ENCODE data around the gene ABCC6. TPM values are rescaled to one million over a fixed set of nuclear protein-coding genes. Genes with fewer than 3 reads are reported as not detected.

ABCC6 gene
- total RNA-seq, 2 experiments from 2014 or later, result not detected

DNA sequence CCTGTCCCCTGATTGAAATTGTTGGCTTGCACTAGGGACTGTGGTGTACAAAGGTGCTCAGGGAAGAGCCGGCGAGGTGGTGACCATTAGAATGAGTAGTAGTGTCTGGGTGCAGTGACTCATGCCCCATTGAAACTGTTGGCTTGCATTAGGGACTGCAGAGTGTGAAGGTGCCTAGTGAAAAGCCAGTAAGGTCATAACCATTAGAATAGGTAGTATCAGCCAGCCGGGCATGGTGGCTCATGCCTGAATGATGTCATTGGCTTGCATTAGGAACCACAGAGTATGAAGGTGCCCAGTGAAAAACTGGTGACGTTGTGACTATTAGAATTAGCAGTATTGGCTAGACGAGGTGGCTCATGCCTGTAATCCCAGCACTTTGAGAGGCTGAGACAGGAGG, 78.9 kb downstream of the ABCC6 start:
- peaks cover 16% of the 10 kb centered on the region for H3K36me3 Mint-ChIP-seq
- POLR2A ChIA-PET, result no interaction called here
- ATAC-seq (ENCODE audit: low read depth) (no peak), DNase-seq (no peak)
- peaks cover 7% of the 10 kb centered on the region for H3K4me1 Mint-ChIP-seq
- no peaks in the 10 kb centered on the region for H3K9me3 Mint-ChIP-seq
- no peaks in the 10 kb centered on the region for H3K27me3 Mint-ChIP-seq
- H3K27ac Mint-ChIP-seq, result no peak overlapping the region
- no peak overlapping the region for H3K4me3 Mint-ChIP-seq

DNA sequence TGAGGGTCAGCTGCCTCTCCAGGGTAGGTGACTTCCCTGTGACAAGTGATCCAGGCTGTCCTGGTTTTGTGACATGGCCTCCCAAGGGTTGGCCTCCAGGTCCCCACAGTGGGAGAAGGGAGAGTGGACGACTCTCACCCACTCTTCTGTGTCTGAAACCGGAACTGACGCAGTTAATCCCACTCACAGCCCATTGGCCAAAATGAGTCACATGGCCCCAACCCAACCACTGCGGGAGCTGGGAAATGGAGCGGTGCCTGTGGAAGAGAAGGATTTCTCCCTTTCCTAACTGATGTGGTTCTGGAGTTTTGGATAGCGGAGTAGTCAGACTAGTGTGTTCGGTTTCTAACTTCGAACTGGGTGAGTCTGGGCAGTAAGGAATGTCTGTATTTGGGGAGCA, 79.4 kb downstream of the ABCC6 start:
- no peak overlapping the region for H3K4me3 Mint-ChIP-seq
- no peaks in the 10 kb centered on the region for H3K9me3 Mint-ChIP-seq
- peaks cover 7% of the 10 kb centered on the region for H3K4me1 Mint-ChIP-seq

DNA sequence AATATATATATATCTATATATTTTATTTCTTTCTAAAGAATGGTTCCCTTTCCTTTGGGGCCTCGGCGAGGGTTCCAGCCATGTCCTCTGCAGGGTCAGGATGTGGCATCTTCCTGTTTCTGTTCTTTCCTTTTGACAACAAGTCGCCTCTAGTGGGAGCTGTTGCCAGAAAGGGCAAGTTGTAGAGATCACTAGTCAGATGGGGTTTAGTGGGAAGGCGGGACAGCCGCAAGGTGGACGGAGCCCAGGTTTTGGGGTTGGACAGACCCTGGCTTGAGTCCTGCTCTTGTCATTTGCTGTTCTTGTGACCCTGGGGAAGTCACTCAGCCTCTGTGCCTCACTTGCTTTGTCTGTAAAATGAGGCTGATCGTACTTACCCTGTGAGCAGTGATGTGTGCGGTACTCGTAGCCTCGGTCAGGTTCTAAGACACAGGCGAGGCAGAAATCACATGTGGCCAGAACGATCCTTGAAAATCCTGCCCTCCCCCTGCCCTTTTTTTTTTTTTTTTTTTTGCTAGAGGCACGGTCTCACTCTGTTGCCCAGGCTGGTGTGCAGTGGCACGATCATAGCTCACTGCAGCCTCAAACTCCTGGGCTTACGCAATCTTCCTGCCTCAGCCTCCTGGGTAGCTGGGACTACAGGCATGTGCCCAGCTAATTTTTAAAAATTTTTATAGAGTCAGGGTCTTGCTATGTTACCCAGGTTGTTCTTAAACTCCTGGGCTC, 80.1 kb downstream of the ABCC6 start:
- Mint-ChIP-seq H3K9me3 (no peaks in the 10 kb centered on the region), H3K36me3 (peaks cover 16% of the 10 kb centered on the region), H3K27ac (no peak overlapping the region), H3K27me3 (no peaks in the 10 kb centered on the region), H3K4me1 (peaks cover 7% of the 10 kb centered on the region), H3K4me3 (no peak overlapping the region)
- DNase-seq, result no peak
- no peak for ATAC-seq (ENCODE audit: low read depth)
- POLR2A ChIA-PET, result interaction anchor here (0.6 kb wide), 1 partner anchor 501 kb away, joined by 6 read pairs; no protein-coding TSS in a partner anchor

More for the DNA sequence above, 79.4 kb downstream of the ABCC6 start:
- no peak for DNase-seq
- Mint-ChIP-seq H3K27me3 (no peaks in the 10 kb centered on the region), H3K36me3 (peaks cover 16% of the 10 kb centered on the region), H3K27ac (no peak overlapping the region)
- POLR2A ChIA-PET, result interaction anchor here (0.6 kb wide), 1 partner anchor 502 kb away, joined by 6 read pairs; no protein-coding TSS in a partner anchor
- ATAC-seq (ENCODE audit: low read depth), result no peak

DNA sequence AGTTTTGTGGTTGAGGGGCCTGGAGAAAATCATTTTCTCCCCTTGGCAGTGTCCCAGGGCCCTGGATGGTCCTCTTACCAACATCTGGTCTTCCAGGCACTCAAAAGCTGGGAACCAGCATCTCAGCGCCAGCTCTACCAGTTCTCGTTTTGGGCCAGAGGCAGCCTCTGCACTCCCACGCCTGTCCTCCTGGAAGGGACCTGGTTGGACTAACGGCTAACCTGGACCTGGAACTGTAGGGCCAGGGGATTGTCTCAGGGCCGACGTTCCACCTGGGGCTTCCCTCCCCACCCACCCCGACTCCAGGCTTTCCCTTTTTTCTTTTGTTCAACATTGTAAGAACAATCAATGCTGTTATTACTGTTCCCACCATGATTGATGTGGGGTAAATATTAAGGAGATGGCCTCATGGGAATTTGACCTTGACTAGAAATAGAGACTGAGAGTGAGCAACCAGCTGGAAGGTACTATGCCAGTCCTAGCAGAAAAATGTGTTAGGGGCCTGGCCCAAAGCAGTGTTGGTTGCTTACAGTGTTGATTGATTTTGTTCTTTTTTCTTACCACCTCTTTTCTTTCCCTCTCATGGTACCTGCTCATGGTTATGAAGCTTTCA, 81.4 kb downstream of the ABCC6 start:
- peaks cover 16% of the 10 kb centered on the region for H3K36me3 Mint-ChIP-seq
- H3K27ac Mint-ChIP-seq, result peak overlapping the region; percentile 30
- no peak for DNase-seq

DNA sequence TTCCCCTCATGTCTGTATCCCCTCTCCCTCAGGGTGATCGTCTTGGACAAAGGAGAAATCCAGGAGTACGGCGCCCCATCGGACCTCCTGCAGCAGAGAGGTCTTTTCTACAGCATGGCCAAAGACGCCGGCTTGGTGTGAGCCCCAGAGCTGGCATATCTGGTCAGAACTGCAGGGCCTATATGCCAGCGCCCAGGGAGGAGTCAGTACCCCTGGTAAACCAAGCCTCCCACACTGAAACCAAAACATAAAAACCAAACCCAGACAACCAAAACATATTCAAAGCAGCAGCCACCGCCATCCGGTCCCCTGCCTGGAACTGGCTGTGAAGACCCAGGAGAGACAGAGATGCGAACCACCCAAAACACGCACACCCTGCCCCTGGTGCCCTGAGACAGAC, 82.2 kb downstream of the ABCC6 start:
- H3K9me3 Mint-ChIP-seq, result no peaks in the 10 kb centered on the region
- peaks cover 18% of the 10 kb centered on the region for H3K36me3 Mint-ChIP-seq
- no peak overlapping the region for H3K4me3 Mint-ChIP-seq
- DNase-seq (no peak), ATAC-seq (ENCODE audit: low read depth) (no peak)
- no peak overlapping the region for H3K27ac Mint-ChIP-seq
- POLR2A ChIA-PET, result no interaction called here
- peaks cover 7% of the 10 kb centered on the region for H3K4me1 Mint-ChIP-seq
- H3K27me3 Mint-ChIP-seq, result no peaks in the 10 kb centered on the region

More for the DNA sequence above, 81.4 kb downstream of the ABCC6 start:
- Mint-ChIP-seq H3K4me1 (peaks cover 7% of the 10 kb centered on the region), H3K27me3 (no peaks in the 10 kb centered on the region), H3K4me3 (no peak overlapping the region), H3K9me3 (no peaks in the 10 kb centered on the region)
- ATAC-seq (ENCODE audit: low read depth), result no peak
- POLR2A ChIA-PET, result no interaction called here

DNA sequence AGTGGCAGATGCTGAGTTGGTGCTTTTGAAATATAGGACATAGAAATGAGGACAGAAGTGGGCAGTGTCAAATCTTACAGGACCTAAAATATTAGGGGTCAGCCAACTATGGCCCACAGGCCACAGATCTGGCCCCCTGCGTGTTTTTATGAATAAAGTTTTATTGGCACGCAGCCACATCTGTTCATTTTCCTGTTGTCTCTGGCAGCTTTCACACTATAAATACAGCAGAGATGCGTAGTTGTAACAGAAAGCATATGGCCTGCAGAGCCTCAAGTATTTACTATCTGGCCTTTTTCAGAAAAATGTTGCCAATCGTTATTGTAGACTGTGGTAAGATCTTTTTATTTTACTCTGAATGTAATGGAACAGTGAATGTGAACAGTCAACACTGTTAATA, 82.8 kb downstream of the ABCC6 start:
- H3K27me3 Mint-ChIP-seq, result no peaks in the 10 kb centered on the region
- H3K36me3 Mint-ChIP-seq, result peaks cover 20% of the 10 kb centered on the region
- H3K27ac Mint-ChIP-seq, result no peak overlapping the region
- DNase-seq (no peak), ATAC-seq (ENCODE audit: low read depth) (no peak)
- H3K4me1 Mint-ChIP-seq, result peaks cover 7% of the 10 kb centered on the region
- POLR2A ChIA-PET, result no interaction called here
- H3K4me3 Mint-ChIP-seq, result no peak overlapping the region
- H3K9me3 Mint-ChIP-seq, result no peaks in the 10 kb centered on the region

DNA sequence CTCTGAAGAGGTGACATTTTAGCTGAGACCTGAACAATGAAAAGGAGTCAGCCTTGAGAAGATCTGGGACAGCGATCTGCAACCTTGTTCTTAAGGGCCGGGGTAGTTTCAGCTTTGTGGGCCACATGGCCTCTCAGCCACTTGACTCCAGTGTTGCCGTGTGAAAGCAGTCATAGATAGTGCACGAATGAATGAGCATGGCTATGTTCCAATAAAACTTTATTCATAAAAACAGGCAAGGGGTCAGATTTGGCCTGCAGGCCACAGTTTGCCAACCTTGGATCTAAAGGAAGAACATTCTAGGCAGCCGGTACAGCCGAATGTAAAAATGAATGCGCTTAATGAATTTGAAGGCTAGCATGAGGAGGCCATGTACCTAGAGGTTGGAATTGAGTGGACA, 83.5 kb downstream of the ABCC6 start:
- Mint-ChIP-seq H3K27ac (no peak overlapping the region), H3K4me1 (peaks cover 7% of the 10 kb centered on the region), H3K9me3 (no peaks in the 10 kb centered on the region), H3K4me3 (no peak overlapping the region), H3K36me3 (peaks cover 24% of the 10 kb centered on the region), H3K27me3 (no peaks in the 10 kb centered on the region)
- DNase-seq (no peak), ATAC-seq (ENCODE audit: low read depth) (no peak)
- POLR2A ChIA-PET, result no interaction called here

DNA sequence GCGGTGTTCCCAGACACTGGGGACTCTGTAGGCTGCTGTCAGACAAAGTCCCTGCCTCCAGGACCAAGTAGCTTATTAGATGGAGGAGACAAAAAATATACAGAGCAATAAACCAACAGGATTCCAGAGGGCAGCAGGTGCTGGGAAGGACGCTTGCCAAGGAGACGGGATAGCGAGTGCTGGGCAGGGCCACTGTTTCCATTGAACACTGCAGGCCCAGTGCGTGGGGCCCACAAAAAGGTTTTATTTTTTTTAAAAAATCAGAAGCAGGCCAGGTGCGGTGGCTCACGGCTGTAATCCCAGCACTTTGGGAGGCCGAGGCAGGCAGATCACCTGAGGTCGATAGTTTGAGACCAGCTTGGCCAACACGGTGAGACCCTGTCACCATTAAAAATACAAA, 84.2 kb downstream of the ABCC6 start:
- H3K4me3 Mint-ChIP-seq, result no peak overlapping the region
- POLR2A ChIA-PET, result no interaction called here
- H3K27ac Mint-ChIP-seq, result no peak overlapping the region
- no peaks in the 10 kb centered on the region for H3K9me3 Mint-ChIP-seq
- ATAC-seq (ENCODE audit: low read depth), result no peak
- H3K4me1 Mint-ChIP-seq, result peaks cover 7% of the 10 kb centered on the region
- H3K36me3 Mint-ChIP-seq, result peaks cover 25% of the 10 kb centered on the region
- no peaks in the 10 kb centered on the region for H3K27me3 Mint-ChIP-seq
- DNase-seq, result no peak

DNA sequence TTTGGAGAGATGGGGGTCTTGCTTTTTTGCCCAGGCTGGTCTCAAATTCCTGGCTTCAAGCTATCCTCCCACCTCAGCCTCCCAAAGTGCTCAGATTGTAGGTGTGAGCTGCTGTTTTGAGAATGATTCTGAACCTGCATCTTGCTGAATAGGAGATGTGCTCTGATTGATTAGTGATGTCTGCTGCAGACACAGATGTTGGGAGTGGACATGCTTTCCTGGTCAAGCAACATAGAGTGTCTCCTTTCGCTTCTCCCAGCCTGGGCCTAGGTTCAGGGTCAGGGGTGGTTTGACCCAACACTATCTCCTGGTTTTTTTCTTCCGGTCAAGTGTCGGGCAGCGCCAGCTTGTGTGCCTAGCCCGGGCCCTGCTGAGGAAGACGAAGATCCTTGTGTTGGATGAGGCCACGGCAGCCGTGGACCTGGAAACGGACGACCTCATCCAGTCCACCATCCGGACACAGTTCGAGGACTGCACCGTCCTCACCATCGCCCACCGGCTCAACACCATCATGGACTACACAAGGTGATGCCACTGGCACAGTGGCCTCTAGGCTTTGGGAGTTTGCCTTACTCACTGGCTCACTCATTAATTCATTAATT, 85.2 kb downstream of the ABCC6 start:
- Mint-ChIP-seq H3K4me3 (no peak overlapping the region), H3K27ac (no peak overlapping the region), H3K27me3 (no peaks in the 10 kb centered on the region), H3K4me1 (peaks cover 7% of the 10 kb centered on the region), H3K36me3 (peaks cover 25% of the 10 kb centered on the region), H3K9me3 (no peaks in the 10 kb centered on the region)
- no peak for ATAC-seq (ENCODE audit: low read depth)
- DNase-seq, result no peak
- POLR2A ChIA-PET, result no interaction called here

DNA sequence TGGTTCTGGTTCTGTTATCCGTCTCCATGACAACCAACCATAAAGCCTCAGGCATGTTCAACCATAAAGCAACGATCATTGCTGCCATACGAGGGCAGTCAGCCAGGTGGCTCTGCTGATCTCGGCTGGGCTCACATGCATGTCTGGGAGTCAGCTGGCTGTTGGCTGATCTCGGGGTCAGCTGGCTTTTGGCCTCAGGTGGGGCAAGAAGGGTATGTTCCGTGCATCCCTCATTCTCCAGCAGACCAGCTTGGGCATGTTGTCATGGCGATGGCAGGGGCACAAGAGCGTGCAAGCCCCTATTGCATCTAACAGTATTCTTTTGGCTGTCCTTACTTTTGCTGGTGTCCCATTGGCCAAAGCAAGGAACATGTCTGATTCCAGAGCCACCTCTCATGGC, 86.2 kb downstream of the ABCC6 start:
- Mint-ChIP-seq H3K9me3 (no peaks in the 10 kb centered on the region), H3K27ac (no peak overlapping the region), H3K4me1 (no peaks in the 10 kb centered on the region), H3K36me3 (peaks cover 25% of the 10 kb centered on the region), H3K27me3 (no peaks in the 10 kb centered on the region), H3K4me3 (no peak overlapping the region)
- POLR2A ChIA-PET, result no interaction called here
- no peak for ATAC-seq (ENCODE audit: low read depth)
- no peak for DNase-seq

DNA sequence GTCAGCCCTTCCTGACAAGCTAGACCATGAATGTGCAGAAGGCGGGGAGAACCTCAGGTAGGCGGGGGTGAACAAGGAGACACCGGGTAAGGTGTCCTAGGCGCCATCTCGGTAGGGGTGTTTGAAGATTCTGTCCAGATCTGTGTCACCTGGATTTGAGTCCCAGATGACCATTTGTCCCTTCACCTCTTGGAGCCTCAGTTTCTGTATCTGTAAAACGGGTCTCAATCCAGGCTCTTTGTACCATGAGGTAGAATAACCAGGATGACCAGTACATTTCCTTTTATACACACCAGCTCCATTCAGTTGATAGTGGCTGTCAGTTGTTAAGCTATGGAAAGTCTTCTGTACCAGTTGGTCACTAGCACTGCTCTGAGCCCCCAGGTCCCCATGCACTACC, 86.7 kb downstream of the ABCC6 start:
- Mint-ChIP-seq H3K4me1 (no peaks in the 10 kb centered on the region), H3K9me3 (no peaks in the 10 kb centered on the region), H3K27me3 (no peaks in the 10 kb centered on the region), H3K27ac (no peak overlapping the region), H3K36me3 (peaks cover 25% of the 10 kb centered on the region), H3K4me3 (no peak overlapping the region)
- no peak for ATAC-seq (ENCODE audit: low read depth)
- POLR2A ChIA-PET, result no interaction called here
- DNase-seq, result no peak

DNA sequence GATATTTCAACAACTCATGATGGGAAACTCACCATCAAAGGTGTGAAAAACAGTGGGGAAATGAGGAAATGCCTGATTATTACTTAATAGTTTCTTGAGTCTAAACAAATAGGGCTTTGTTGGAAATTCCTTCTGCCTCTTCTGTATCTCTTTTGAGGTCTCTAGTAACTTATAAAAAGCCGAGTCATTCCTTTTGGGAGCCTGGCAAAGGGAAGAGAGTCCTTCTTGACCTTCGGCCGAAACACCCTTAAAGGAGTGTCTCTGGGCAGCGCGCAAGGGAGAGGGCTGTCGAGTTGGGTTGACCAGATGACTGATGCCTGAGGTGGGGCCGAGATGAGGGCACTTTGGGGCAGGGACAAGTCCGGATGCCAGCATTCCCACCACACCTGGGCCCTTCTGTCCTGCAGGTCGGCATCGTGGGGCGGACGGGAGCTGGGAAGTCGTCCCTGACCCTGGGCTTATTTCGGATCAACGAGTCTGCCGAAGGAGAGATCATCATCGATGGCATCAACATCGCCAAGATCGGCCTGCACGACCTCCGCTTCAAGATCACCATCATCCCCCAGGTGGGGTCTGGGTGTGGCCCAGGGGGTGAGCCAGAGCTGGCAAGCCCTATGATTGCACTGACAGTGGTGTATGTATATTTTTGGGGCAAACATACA, 89.2 kb downstream of the ABCC6 start:
- no peak for DNase-seq
- Mint-ChIP-seq H3K36me3 (peaks cover 15% of the 10 kb centered on the region), H3K4me1 (no peaks in the 10 kb centered on the region), H3K9me3 (no peaks in the 10 kb centered on the region), H3K4me3 (no peak overlapping the region), H3K27me3 (no peaks in the 10 kb centered on the region), H3K27ac (peak overlapping the region; percentile 46)
- no peak for ATAC-seq (ENCODE audit: low read depth)
- POLR2A ChIA-PET, result no interaction called here

DNA sequence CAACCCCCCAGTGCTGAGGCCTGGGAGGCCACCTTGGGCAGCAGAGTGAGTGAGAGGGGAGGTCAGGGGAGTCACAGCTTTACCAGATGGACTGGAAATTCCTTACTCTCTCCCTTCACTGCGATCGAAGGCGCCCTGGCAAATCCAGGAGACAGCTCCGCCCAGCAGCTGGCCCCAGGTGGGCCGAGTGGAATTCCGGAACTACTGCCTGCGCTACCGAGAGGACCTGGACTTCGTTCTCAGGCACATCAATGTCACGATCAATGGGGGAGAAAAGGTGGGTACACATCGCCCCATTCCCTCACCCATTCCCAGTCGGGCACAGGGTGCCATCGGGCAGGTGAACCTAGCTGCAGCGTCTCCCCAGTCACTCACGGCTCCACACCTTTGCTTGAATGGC, 91.6 kb downstream of the ABCC6 start:
- POLR2A ChIA-PET, result no interaction called here

DNA sequence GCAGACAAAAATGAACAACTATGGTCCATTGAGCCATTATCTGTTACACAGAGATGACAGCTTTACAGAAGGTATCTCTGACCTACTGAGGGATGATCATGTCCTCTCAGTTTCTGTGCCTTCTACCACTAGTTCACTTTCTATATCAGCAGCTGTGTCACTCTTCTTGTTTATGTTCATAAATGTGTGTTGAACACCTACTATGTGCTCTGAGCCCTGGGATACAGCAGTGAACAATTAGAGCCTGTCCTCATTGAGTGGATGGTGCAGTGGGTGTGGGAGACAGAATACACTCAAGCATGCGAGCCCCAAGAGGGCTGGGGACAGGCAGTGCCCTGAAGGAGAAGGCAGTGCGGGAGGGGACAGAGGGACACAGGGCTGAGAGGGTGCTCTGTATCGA, 92.1 kb downstream of the ABCC6 start:
- ATAC-seq (ENCODE audit: low read depth), result no peak
- peaks cover 14% of the 10 kb centered on the region for H3K36me3 Mint-ChIP-seq
- H3K27ac Mint-ChIP-seq, result no peak overlapping the region
- H3K4me1 Mint-ChIP-seq, result no peaks in the 10 kb centered on the region
- no peak overlapping the region for H3K4me3 Mint-ChIP-seq
- POLR2A ChIA-PET, result no interaction called here
- no peaks in the 10 kb centered on the region for H3K9me3 Mint-ChIP-seq
- DNase-seq, result no peak
- H3K27me3 Mint-ChIP-seq, result no peaks in the 10 kb centered on the region

More for the DNA sequence above, 91.6 kb downstream of the ABCC6 start:
- H3K36me3 Mint-ChIP-seq, result peaks cover 15% of the 10 kb centered on the region
- ATAC-seq (ENCODE audit: low read depth) (no peak), DNase-seq (no peak)
- H3K4me3 Mint-ChIP-seq, result no peak overlapping the region
- H3K27me3 Mint-ChIP-seq, result no peaks in the 10 kb centered on the region
- no peaks in the 10 kb centered on the region for H3K9me3 Mint-ChIP-seq
- no peak overlapping the region for H3K27ac Mint-ChIP-seq
- H3K4me1 Mint-ChIP-seq, result no peaks in the 10 kb centered on the region

Data from activated naive CD8-positive, alpha-beta T cell treated with anti-CD3 and anti-CD28 coated beads, Interleukin-2, amount 10 ng/mL, durations not matched to agents 7 days and 5 days (primary cell).